ENCODE data around the gene EMX1. TPM values are rescaled to one million over a fixed set of nuclear protein-coding genes. Genes with fewer than 3 reads are reported as not detected.
A peak's percentile ranks its signal among the peaks of the same experiment; 100 is the strongest.

Gene EMX1
- polyA plus RNA-seq, 1 donor from 2014 or later: 0.33 TPM

- H3K27ac ChIP-seq (ENCODE audit: low read length): no peak overlapping the region
- H3F3A ChIP-seq (ENCODE audit: insufficient read depth, low read length, poor library complexity, severe bottlenecking): no peaks in the 10 kb centered on the region
- H4K20me1 ChIP-seq (ENCODE audit: insufficient read depth): no peaks in the 10 kb centered on the region
- H3K27me3 ChIP-seq (ENCODE audit: insufficient read depth, low read depth, low read length): peaks cover 100% of the 10 kb centered on the region
- H3K36me3 ChIP-seq (ENCODE audit: insufficient read depth, low read length): no peaks in the 10 kb centered on the region
- H3K4me2 ChIP-seq (ENCODE audit: low read length): no peak overlapping the region
- peak overlapping the region; percentile 59 for H3K4me3 ChIP-seq (ENCODE audit: low read length)
- no peak overlapping the region for H2AFZ ChIP-seq (ENCODE audit: low read depth, low read length)
- peak; percentile 11 for TF ChIP-seq EZH2 (IDR thresholded peaks at IDR 0.05; ENCODE audit: borderline replicate concordance, insufficient read depth, low read length, poor library complexity, severe bottlenecking)
- no peak for TF ChIP-seq RAD21 (conservative IDR thresholded peaks at IDR 0.05)
- TF ChIP-seq, protein P1, sequence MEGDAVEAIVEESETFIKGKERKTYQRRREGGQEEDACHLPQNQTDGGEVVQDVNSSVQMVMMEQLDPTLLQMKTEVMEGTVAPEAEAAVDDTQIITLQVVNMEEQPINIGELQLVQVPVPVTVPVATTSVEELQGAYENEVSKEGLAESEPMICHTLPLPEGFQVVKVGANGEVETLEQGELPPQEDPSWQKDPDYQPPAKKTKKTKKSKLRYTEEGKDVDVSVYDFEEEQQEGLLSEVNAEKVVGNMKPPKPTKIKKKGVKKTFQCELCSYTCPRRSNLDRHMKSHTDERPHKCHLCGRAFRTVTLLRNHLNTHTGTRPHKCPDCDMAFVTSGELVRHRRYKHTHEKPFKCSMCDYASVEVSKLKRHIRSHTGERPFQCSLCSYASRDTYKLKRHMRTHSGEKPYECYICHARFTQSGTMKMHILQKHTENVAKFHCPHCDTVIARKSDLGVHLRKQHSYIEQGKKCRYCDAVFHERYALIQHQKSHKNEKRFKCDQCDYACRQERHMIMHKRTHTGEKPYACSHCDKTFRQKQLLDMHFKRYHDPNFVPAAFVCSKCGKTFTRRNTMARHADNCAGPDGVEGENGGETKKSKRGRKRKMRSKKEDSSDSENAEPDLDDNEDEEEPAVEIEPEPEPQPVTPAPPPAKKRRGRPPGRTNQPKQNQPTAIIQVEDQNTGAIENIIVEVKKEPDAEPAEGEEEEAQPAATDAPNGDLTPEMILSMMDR (IDR thresholded peaks at IDR 0.05; ENCODE audit: poor library complexity, severe bottlenecking): peak; percentile 14
- peak; percentile 87 for TF ChIP-seq POLR2AphosphoS5 (IDR thresholded peaks at IDR 0.05)
- TF ChIP-seq EP300 (conservative IDR thresholded peaks at IDR 0.05; ENCODE audit: poor library complexity, severe bottlenecking): no peak
- no peak for TF ChIP-seq SMC3 (conservative IDR thresholded peaks at IDR 0.05; ENCODE audit: poor library complexity)
- H3K9me3 ChIP-seq (ENCODE audit: low read length): no peaks in the 10 kb centered on the region
- peak overlapping the region; percentile 39 for H3K9ac ChIP-seq (ENCODE audit: low read length)
- no peaks in the 10 kb centered on the region for H3K9me2 ChIP-seq (ENCODE audit: insufficient read depth, low read length)
- H3K79me2 ChIP-seq (replicated peaks; ENCODE audit: insufficient read depth, low read length): peaks cover 23% of the 10 kb centered on the region
Observed at GRCh38 chr2:72920318-72921087, 3.2 kb downstream of the EMX1 start.

DNA sequence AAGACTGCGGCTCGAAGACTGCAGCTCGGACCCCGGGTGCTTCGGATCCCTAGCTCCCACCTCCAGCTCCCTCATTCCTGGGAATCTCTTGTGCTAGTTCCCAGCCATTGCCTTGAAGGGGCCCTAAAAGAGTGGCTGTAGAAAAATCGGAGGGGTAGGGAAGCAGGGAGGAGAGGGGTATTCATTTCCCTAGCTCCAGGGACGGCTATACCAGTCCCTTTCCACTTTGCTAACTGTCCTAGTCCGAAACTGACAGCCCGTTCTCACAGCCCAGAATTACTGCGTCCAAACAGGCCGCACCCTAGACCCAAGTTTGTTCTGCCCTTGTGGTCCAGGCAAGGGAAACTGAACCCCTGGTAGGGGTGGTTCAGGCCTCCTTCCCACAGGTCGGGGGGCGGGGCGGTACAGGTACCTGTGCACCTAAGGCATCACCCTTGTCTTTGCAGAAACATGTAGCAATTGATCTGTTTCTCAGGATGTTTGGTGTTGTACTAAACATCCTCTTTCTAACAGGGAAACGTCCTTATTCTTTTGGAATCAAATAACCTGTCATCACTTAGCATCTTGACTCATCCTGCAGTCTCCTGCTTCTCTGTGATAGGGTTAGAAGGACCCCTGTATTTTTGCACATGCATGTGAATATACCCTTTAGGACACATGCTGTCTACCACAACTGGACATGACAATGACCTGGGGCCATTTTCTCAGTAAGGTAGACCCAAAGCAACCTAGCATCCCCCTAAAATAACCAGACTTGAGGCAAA lies 4.0 kb downstream of the EMX1 start:
- no peaks in the 10 kb centered on the region for H4K20me1 ChIP-seq (ENCODE audit: insufficient read depth)
- H3K9me2 ChIP-seq (ENCODE audit: insufficient read depth, low read length): no peaks in the 10 kb centered on the region
- H3K27ac ChIP-seq (ENCODE audit: low read length): no peak overlapping the region
- H3K9me3 ChIP-seq (ENCODE audit: low read length): no peaks in the 10 kb centered on the region
- H3K4me2 ChIP-seq (ENCODE audit: low read length): no peak overlapping the region
- no peaks in the 10 kb centered on the region for H3K36me3 ChIP-seq (ENCODE audit: insufficient read depth, low read length)
- peak overlapping the region; percentile 59 for H3K4me3 ChIP-seq (ENCODE audit: low read length)
- H3K9ac ChIP-seq (ENCODE audit: low read length): no peak overlapping the region
- H2AFZ ChIP-seq (ENCODE audit: low read depth, low read length): no peak overlapping the region
- peaks cover 23% of the 10 kb centered on the region for H3K79me2 ChIP-seq (replicated peaks; ENCODE audit: insufficient read depth, low read length)
- H3K27me3 ChIP-seq (ENCODE audit: insufficient read depth, low read depth, low read length): peaks cover 100% of the 10 kb centered on the region
- no peaks in the 10 kb centered on the region for H3F3A ChIP-seq (ENCODE audit: insufficient read depth, low read length, poor library complexity, severe bottlenecking)
- no peak for TF ChIP-seq EZH2 (IDR thresholded peaks at IDR 0.05; ENCODE audit: borderline replicate concordance, insufficient read depth, low read length, poor library complexity, severe bottlenecking)
- no peak for TF ChIP-seq TAF1 (IDR thresholded peaks at IDR 0.05; ENCODE audit: low read depth)
- no peak for TF ChIP-seq MXI1 (conservative IDR thresholded peaks at IDR 0.05; ENCODE audit: poor library complexity, severe bottlenecking)
- no peak for TF ChIP-seq SMC3 (conservative IDR thresholded peaks at IDR 0.05; ENCODE audit: poor library complexity)
- TF ChIP-seq, protein P2, sequence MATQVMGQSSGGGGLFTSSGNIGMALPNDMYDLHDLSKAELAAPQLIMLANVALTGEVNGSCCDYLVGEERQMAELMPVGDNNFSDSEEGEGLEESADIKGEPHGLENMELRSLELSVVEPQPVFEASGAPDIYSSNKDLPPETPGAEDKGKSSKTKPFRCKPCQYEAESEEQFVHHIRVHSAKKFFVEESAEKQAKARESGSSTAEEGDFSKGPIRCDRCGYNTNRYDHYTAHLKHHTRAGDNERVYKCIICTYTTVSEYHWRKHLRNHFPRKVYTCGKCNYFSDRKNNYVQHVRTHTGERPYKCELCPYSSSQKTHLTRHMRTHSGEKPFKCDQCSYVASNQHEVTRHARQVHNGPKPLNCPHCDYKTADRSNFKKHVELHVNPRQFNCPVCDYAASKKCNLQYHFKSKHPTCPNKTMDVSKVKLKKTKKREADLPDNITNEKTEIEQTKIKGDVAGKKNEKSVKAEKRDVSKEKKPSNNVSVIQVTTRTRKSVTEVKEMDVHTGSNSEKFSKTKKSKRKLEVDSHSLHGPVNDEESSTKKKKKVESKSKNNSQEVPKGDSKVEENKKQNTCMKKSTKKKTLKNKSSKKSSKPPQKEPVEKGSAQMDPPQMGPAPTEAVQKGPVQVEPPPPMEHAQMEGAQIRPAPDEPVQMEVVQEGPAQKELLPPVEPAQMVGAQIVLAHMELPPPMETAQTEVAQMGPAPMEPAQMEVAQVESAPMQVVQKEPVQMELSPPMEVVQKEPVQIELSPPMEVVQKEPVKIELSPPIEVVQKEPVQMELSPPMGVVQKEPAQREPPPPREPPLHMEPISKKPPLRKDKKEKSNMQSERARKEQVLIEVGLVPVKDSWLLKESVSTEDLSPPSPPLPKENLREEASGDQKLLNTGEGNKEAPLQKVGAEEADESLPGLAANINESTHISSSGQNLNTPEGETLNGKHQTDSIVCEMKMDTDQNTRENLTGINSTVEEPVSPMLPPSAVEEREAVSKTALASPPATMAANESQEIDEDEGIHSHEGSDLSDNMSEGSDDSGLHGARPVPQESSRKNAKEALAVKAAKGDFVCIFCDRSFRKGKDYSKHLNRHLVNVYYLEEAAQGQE (IDR thresholded peaks at IDR 0.05; ENCODE audit: borderline replicate concordance): no peak
- no peak for TF ChIP-seq POLR2AphosphoS5 (IDR thresholded peaks at IDR 0.05)
- TF ChIP-seq, protein P1 (IDR thresholded peaks at IDR 0.05; ENCODE audit: poor library complexity, severe bottlenecking): no peak

Measured in neural cell (in vitro differentiated cells).